NT2/D1 (cell line): ENCODE results near the gene ARHGAP24.

Source experiments
- SUZ12 ChIP-seq: IDR thresholded peaks from 2 replicates; pipeline ENCODE4 v1.6.1; 2011; ENCODE audit not compliant: insufficient read length, insufficient read depth; ENCODE audit errors: extremely low read depth
- YY1 ChIP-seq: IDR thresholded peaks from 2 replicates; pipeline ENCODE4 v1.6.1; 2011; ENCODE audit not compliant: insufficient read length, insufficient read depth
- ZNF274 ChIP-seq: IDR thresholded peaks from 2 replicates; pipeline ENCODE4 v1.6.1; 2011; ENCODE audit warnings: mild to moderate bottlenecking, low read depth, low read length

DNA sequence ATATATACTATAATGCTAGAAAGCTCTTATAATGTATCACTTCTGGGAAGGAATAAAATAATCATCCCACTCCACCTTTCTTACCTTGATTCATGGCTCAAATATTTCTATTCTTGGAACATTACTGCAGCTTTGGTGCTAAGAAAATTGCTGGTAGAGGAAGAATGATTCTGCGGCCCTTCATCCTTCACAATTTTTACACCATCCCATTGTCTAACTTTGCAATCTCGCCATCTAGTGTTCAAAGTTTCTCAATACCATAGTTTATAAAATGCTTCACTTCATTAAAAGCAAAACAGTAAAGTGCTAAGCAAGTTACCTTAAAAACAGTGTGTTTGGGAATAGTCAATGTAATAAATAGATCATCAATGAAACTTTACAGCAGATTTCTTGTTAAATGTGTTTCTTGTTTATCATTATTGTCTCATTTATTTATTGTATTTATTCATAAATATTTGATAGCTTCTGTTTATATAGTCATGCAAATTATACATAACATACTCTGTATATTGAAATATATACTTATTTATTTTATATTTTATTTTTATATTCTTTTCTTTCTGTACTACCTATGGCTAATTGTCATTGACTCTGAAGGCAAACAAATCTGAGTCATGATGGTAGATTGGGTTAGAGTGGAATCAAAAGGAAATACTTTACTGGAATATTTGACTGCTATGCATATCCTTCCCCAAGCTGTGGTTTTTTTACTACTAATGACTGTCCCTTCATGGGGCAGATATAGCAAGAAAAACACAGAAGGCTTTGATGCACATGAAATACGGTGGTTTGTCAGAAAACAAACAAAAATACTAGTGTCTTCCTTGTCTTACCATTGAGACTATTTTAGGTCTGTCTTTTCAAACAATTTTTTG, 494.2 kb downstream of the ARHGAP24 start:
- TF ChIP-seq ZNF274, result no peak
- no peak for TF ChIP-seq YY1
- no peak for TF ChIP-seq SUZ12
